ENCODE measurements around the gene STX1A.

- TF ChIP-seq EP300 (IDR thresholded peaks at IDR 0.05; ENCODE audit: low read depth): peak; percentile 90
- no peak for TF ChIP-seq CTCF (IDR thresholded peaks at IDR 0.05)
- peak; percentile 43 for TF ChIP-seq POLR2A (IDR thresholded peaks at IDR 0.05)
- peak; percentile 38 to 79 (median 77) for TF ChIP-seq POLR2AphosphoS5 (IDR thresholded peaks at IDR 0.05)
Measured at GRCh38 chr7:73742753-73743641, 23.5 kb upstream of the STX1A start.
